ENCODE measurements around the gene PLEKHG3. TPM values are rescaled to one million over a fixed set of nuclear protein-coding genes. Genes with fewer than 3 reads are reported as not detected.
A peak's percentile ranks its signal among the peaks of the same experiment; 100 is the strongest.

The PLEKHG3 gene
- total and polyA plus RNA-seq, 4 donors = 8.4 to 21.3 (median 14.6) TPM

DNA sequence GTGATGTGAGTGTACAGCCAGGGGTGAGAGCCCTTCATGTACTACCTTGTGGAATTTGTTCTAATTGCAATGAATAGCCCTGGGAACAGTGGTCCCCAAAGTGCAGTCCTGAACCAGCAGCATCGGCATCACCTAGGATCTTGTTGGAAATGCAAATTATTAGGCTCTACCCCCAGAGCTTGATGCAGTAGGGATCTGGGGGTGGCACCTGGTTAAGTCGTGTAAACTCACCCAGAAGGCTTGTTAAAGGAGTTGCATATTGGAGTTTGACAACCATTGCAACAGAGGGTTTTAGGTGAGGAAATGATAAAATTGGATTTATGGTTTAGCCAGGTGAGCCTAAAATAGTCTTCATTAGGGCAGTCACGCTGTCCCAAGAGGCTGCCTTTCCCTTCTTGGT lies 73.2 kb downstream of the PLEKHG3 start:
- Histone ChIP-seq H3K27me3 (ENCODE audit: control insufficient read depth in 4 of 4, insufficient read depth in 4 of 4, low read length in 3 of 4) (no peaks in the 10 kb centered on the region), H3K4me3 (ENCODE audit: low read depth in 1 of 3, low read length in 3 of 3) (no peak overlapping the region), H3K36me3 (ENCODE audit: control insufficient read depth in 4 of 4, insufficient read depth in 3 of 4, low read depth in 1 of 4, low read length in 3 of 4) (no peaks in the 10 kb centered on the region), H3K4me1 (ENCODE audit: control insufficient read depth in 4 of 4, insufficient read depth in 4 of 4, low read length in 3 of 4) (peaks cover 5 to 18% (median 15%) of the 10 kb centered on the region in 4 donors), H3K9me3 (ENCODE audit: control insufficient read depth in 4 of 4, low read length in 3 of 4) (no peaks in the 10 kb centered on the region), H3K9ac (ENCODE audit: low read depth in 1 of 2, low read length in 2 of 2) (no peak overlapping the region), H3K27ac (ENCODE audit: low read depth in 1 of 2, low read length in 2 of 2) (no peak overlapping the region)
- TF ChIP-seq NR2F2 (IDR thresholded peaks at IDR 0.05) (no peak), EGR1 (IDR thresholded peaks at IDR 0.05; ENCODE audit: low read depth in 2 of 2) (no peak), TAF1 (conservative IDR thresholded peaks at IDR 0.05) (no peak), RXRA (IDR thresholded peaks at IDR 0.05) (no peak), HNF4G (IDR thresholded peaks at IDR 0.05) (no peak), GABPA (IDR thresholded peaks at IDR 0.05 in 1 of 2, conservative IDR thresholded peaks at IDR 0.05 in 1 of 2) (no peak), FOXA1 (IDR thresholded peaks at IDR 0.05) (no peak), JUND (IDR thresholded peaks at IDR 0.05) (no peak), SP1 (IDR thresholded peaks at IDR 0.05) (no peak)
- TF ChIP-seq, protein P1, sequence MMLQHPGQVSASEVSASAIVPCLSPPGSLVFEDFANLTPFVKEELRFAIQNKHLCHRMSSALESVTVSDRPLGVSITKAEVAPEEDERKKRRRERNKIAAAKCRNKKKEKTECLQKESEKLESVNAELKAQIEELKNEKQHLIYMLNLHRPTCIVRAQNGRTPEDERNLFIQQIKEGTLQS (IDR thresholded peaks at IDR 0.05) = no peak
- TF ChIP-seq, protein P2, sequence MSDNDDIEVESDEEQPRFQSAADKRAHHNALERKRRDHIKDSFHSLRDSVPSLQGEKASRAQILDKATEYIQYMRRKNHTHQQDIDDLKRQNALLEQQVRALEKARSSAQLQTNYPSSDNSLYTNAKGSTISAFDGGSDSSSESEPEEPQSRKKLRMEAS (IDR thresholded peaks at IDR 0.05) = no peak
- TF ChIP-seq, protein P3, sequence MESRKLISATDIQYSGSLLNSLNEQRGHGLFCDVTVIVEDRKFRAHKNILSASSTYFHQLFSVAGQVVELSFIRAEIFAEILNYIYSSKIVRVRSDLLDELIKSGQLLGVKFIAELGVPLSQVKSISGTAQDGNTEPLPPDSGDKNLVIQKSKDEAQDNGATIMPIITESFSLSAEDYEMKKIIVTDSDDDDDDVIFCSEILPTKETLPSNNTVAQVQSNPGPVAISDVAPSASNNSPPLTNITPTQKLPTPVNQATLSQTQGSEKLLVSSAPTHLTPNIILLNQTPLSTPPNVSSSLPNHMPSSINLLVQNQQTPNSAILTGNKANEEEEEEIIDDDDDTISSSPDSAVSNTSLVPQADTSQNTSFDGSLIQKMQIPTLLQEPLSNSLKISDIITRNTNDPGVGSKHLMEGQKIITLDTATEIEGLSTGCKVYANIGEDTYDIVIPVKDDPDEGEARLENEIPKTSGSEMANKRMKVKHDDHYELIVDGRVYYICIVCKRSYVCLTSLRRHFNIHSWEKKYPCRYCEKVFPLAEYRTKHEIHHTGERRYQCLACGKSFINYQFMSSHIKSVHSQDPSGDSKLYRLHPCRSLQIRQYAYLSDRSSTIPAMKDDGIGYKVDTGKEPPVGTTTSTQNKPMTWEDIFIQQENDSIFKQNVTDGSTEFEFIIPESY (IDR thresholded peaks at IDR 0.05) = no peak
- no peak for DNase-seq (ENCODE audit: low spot score)
- WGBS = 91% methylated on average over 3 of the region's 3 CpGs

DNA sequence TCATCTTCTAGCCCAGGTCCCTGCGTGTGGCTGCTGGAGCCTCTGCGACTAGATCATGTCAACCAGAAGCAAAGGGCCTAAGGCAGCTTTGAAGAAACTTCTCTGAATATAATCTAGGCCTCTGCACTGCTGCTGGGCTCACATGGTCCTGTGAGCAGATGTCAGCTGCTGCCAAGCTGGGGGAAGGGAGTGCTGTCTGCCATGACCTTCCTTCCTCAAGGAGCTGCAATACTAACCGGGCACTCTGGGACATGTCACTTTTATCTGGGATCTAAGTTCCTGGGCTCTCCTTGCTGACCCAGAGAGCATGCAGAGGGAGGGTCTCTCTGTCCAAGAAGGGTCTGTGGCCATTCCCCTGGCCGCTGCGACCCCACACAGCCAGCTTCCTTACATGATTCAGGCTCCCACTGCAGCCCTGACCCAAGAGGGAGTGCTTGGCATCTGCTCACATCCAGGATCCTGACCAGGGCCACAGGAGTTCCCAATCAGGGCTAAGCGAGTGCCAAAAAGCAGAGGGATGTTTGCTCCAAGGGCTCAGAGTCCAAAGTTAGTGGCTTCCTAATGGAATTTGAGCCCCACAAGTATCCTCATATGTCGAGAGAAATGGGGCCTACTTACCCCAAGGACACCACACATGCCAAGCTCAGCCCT lies 74.0 kb downstream of the PLEKHG3 start:
- 59% methylated on average over 7 of the region's 7 CpGs for WGBS
- H3K27me3 ChIP-seq (ENCODE audit: control insufficient read depth in 4 of 4, insufficient read depth in 4 of 4, low read length in 3 of 4) = no peaks in the 10 kb centered on the region
- no peaks in the 10 kb centered on the region for H3K36me3 ChIP-seq (ENCODE audit: control insufficient read depth in 4 of 4, insufficient read depth in 3 of 4, low read depth in 1 of 4, low read length in 3 of 4)
- no peak overlapping the region for H3K4me3 ChIP-seq (ENCODE audit: low read depth in 1 of 3, low read length in 3 of 3)
- H3K27ac ChIP-seq (ENCODE audit: low read depth in 1 of 2, low read length in 2 of 2) = no peak overlapping the region
- no peak overlapping the region for H3K9ac ChIP-seq (ENCODE audit: low read depth in 1 of 2, low read length in 2 of 2)
- peak; percentile 92 for TF ChIP-seq SP1 (IDR thresholded peaks at IDR 0.05)
- TF ChIP-seq RXRA (IDR thresholded peaks at IDR 0.05) = peak in 1 of 2 donors; percentile 42
- peak; percentile 82 to 90 for TF ChIP-seq HNF4A (conservative IDR thresholded peaks at IDR 0.05)
- peak; percentile 74 for TF ChIP-seq HNF4G (IDR thresholded peaks at IDR 0.05)
- no peak for TF ChIP-seq GABPA (IDR thresholded peaks at IDR 0.05 in 1 of 2, conservative IDR thresholded peaks at IDR 0.05 in 1 of 2)
- peak; percentile 68 for TF ChIP-seq NR2F2 (IDR thresholded peaks at IDR 0.05)
- no peak for TF ChIP-seq RAD21 (IDR thresholded peaks at IDR 0.05)
- no peak for DNase-seq (ENCODE audit: low spot score)
- H3K4me1 ChIP-seq (ENCODE audit: control insufficient read depth in 4 of 4, insufficient read depth in 4 of 4, low read length in 3 of 4) = peaks cover 5 to 18% (median 15%) of the 10 kb centered on the region in 4 donors
- H3K9me3 ChIP-seq (ENCODE audit: control insufficient read depth in 4 of 4, low read length in 3 of 4) = no peaks in the 10 kb centered on the region

- TF ChIP-seq REST (IDR thresholded peaks at IDR 0.05) (no peak), JUND (IDR thresholded peaks at IDR 0.05) (no peak), GABPA (IDR thresholded peaks at IDR 0.05 in 1 of 2, conservative IDR thresholded peaks at IDR 0.05 in 1 of 2) (no peak), RAD21 (IDR thresholded peaks at IDR 0.05) (no peak), RXRA (IDR thresholded peaks at IDR 0.05) (no peak)
Observed at GRCh38 chr14:64779472-64779871, 75.2 kb downstream of the PLEKHG3 start.

More at GRCh38 chr14:64779472-64779871, 75.2 kb downstream of the PLEKHG3 start:
- Histone ChIP-seq H3K9ac (ENCODE audit: low read depth in 1 of 2, low read length in 2 of 2) (no peak overlapping the region), H3K9me3 (ENCODE audit: control insufficient read depth in 4 of 4, low read length in 3 of 4) (no peaks in the 10 kb centered on the region), H3K27me3 (ENCODE audit: control insufficient read depth in 4 of 4, insufficient read depth in 4 of 4, low read length in 3 of 4) (no peaks in the 10 kb centered on the region), H3K36me3 (ENCODE audit: control insufficient read depth in 4 of 4, insufficient read depth in 3 of 4, low read depth in 1 of 4, low read length in 3 of 4) (no peaks in the 10 kb centered on the region), H3K27ac (ENCODE audit: low read depth in 1 of 2, low read length in 2 of 2) (no peak overlapping the region), H3K4me1 (ENCODE audit: control insufficient read depth in 4 of 4, insufficient read depth in 4 of 4, low read length in 3 of 4) (peaks cover 5 to 18% (median 15%) of the 10 kb centered on the region in 4 donors), H3K4me3 (ENCODE audit: low read depth in 1 of 3, low read length in 3 of 3) (no peak overlapping the region)
- no peak for DNase-seq (ENCODE audit: low spot score)
- WGBS = 89% methylated on average over 7 of the region's 7 CpGs

Data from liver (tissue), 9 donors.